HEK293T (cell line): ENCODE data around the gene DRD2.

Source experiments
- CTCF ChIA-PET: fragments of 350-600 bp; formaldehyde crosslinking; extraction: SDS; loops from one replicate; lab custom pipeline; 2021; ENCODE audit warnings: antibody characterized with exemption, inconsistent platforms; lab: Yijun Ruan, JAX
- POLR2A ChIA-PET: fragments of 350-600 bp; formaldehyde crosslinking; extraction: SDS; loops from one replicate; lab custom pipeline; 2020; ENCODE audit warnings: antibody characterized with exemption, inconsistent platforms; lab: Yijun Ruan, JAX
- DNase-seq: peaks from one replicate; pipeline ENCODE4 v3.0.0; 2012; ENCODE audit warnings: mixed read lengths; ENCODE audit errors: extremely low spot score
- ARNT ChIP-seq: fragments of 450-650 bp; IDR thresholded peaks from 2 replicates; pipeline ENCODE4 v1.6.1; 2017; ENCODE audit warnings: mild to moderate bottlenecking
- BHLHE40 ChIP-seq: fragments of 450-650 bp; IDR thresholded peaks from 2 replicates; pipeline ENCODE4 v1.6.1; 2016; ENCODE audit warnings: mild to moderate bottlenecking, moderate library complexity, borderline replicate concordance
- CTBP1 ChIP-seq: fragments of 450-650 bp; IDR thresholded peaks from 2 replicates; pipeline ENCODE4 v1.6.1; 2016; ENCODE audit warnings: borderline replicate concordance
- ELF4 ChIP-seq: fragments of 450-650 bp; IDR thresholded peaks from 2 replicates; pipeline ENCODE4 v1.6.1; 2017; ENCODE audit warnings: antibody characterized with exemption
- FOXA1 ChIP-seq: fragments of 450-650 bp; IDR thresholded peaks from 2 replicates; pipeline ENCODE4 v1.6.1; 2016; ENCODE audit warnings: mild to moderate bottlenecking
- FOXK2 ChIP-seq: fragments of 450-650 bp; IDR thresholded peaks from 2 replicates; pipeline ENCODE4 v1.6.1; 2016; ENCODE audit warnings: mild to moderate bottlenecking
- FOXM1 ChIP-seq: fragments of 450-650 bp; IDR thresholded peaks from 2 replicates; pipeline ENCODE4 v1.6.1; 2017; ENCODE audit warnings: mild to moderate bottlenecking, borderline replicate concordance
- HDGF ChIP-seq: fragments of 450-650 bp; IDR thresholded peaks from 2 replicates; pipeline ENCODE4 v1.6.1; 2017; ENCODE audit warnings: antibody characterized with exemption, borderline replicate concordance
- L3MBTL2 ChIP-seq: fragments of 450-650 bp; conservative IDR thresholded peaks from 2 replicates; pipeline ENCODE4 v1.6.1; 2016; ENCODE audit warnings: mild to moderate bottlenecking
- LEF1 ChIP-seq: fragments of 450-650 bp; IDR thresholded peaks from 2 replicates; pipeline ENCODE4 v1.6.1; 2017; ENCODE audit warnings: mild to moderate bottlenecking, borderline replicate concordance
- NFRKB ChIP-seq: fragments of 450-650 bp; IDR thresholded peaks from 2 replicates; pipeline ENCODE4 v1.6.1; 2016; ENCODE audit warnings: mild to moderate bottlenecking, moderate library complexity
- SP1 ChIP-seq: fragments of 450-650 bp; IDR thresholded peaks from 2 replicates; pipeline ENCODE4 v1.6.1; 2017
- SUZ12 ChIP-seq: fragments of 450-650 bp; IDR thresholded peaks from 2 replicates; pipeline ENCODE4 v1.6.1; 2016; ENCODE audit warnings: mild to moderate bottlenecking
- TARDBP ChIP-seq: fragments of 450-650 bp; IDR thresholded peaks from 2 replicates; pipeline ENCODE4 v1.6.1; 2016
- ZNF384 ChIP-seq: fragments of 450-650 bp; IDR thresholded peaks from 2 replicates; pipeline ENCODE4 v1.6.1; 2016
- TF ChIP-seq, protein P1 (sequence below): fragments of 450-650 bp; IDR thresholded peaks from 2 replicates; pipeline ENCODE4 v1.6.1; 2016

DRD2 gene

DNA sequence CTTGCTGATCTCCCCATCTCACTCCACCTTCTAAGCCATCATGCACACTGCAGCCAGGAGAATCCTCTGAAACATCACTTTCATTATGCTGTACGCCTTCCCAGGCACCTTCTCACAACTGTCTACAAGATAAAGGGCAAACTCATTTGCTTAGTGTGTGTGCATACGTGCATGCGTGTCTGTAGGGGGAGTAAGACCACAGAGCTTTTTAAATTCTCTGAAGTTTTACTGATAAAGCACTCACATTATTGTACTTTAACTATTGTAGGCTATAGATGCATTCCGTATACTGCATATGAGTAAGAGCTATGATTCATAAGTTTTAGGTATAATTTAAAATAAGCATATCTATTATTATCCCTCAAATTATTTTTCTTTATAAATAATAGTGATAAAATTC, 102.9 kb downstream of the DRD2 start:
- ChIA-PET POLR2A (no interaction called here), CTCF (no interaction called here)
- no peak for TF ChIP-seq CTBP1
- TF ChIP-seq ARNT: no peak
- TF ChIP-seq FOXK2: no peak
- TF ChIP-seq HDGF: no peak
- no peak for TF ChIP-seq SP1
- TF ChIP-seq ELF4: no peak
- TF ChIP-seq LEF1: no peak
- TF ChIP-seq NFRKB: no peak
- no peak for TF ChIP-seq L3MBTL2
- TF ChIP-seq, protein P1, sequence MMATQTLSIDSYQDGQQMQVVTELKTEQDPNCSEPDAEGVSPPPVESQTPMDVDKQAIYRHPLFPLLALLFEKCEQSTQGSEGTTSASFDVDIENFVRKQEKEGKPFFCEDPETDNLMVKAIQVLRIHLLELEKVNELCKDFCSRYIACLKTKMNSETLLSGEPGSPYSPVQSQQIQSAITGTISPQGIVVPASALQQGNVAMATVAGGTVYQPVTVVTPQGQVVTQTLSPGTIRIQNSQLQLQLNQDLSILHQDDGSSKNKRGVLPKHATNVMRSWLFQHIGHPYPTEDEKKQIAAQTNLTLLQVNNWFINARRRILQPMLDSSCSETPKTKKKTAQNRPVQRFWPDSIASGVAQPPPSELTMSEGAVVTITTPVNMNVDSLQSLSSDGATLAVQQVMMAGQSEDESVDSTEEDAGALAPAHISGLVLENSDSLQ: no peak
- TF ChIP-seq TARDBP: no peak
- TF ChIP-seq FOXA1: no peak
- no peak for TF ChIP-seq SUZ12
- no peak for TF ChIP-seq ZNF384
- no peak for TF ChIP-seq FOXM1
- TF ChIP-seq BHLHE40: no peak
- DNase-seq: no peak

DNA sequence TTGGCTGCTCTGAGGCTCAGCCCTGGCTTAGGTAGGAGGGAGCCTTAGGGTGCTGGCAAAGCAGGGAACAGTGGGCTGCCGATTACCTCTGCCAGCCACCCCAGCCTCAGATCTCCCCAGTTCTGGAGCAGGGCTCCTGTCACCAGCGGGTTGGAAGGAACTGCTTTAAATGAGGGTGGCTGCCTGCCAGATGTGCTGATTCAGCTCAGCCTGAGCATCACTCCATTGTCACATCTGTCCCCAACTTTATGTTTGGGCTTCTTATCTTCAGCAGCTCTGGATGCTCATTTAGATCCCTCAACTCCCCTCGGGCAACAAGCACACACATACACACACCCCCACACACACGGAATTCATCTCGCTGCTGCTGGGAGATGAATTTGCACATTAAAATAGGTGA, 104.6 kb downstream of the DRD2 start:
- POLR2A ChIA-PET: no interaction called here
- DNase-seq: no peak
- CTCF ChIA-PET: no interaction called here
- TF ChIP-seq ARNT (no peak), FOXK2 (no peak), FOXA1 (no peak), TARDBP (no peak), BHLHE40 (no peak), L3MBTL2 (no peak), FOXM1 (no peak), ELF4 (no peak), SUZ12 (no peak), SP1 (no peak), ZNF384 (no peak), LEF1 (no peak), CTBP1 (no peak), NFRKB (no peak), HDGF (no peak)
- TF ChIP-seq, protein P1: no peak

DNA sequence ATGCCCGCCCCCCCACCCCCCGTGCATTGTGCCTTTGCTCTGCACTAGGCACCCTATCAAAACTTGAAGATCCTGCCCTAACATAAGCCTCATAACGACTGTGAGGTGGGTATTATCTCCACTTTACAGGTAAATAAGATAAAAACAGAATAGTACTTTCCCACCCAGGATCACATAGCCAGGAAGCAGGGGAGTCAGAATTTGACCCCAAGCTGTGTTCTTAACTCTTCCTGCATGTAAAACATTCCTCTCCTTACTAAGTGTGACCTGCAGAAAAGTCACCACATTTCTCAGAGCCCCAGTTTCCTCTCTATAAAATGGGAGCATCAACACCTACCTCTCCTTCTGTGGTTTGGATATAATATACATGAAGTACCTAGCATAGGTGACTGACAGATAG, 105.8 kb downstream of the DRD2 start:
- ChIA-PET POLR2A (no interaction called here), CTCF (no interaction called here)
- TF ChIP-seq L3MBTL2: no peak
- TF ChIP-seq LEF1: no peak
- no peak for TF ChIP-seq HDGF
- no peak for TF ChIP-seq CTBP1
- TF ChIP-seq NFRKB: no peak
- TF ChIP-seq FOXA1: no peak
- TF ChIP-seq TARDBP: no peak
- no peak for TF ChIP-seq BHLHE40
- TF ChIP-seq, protein P1: no peak
- no peak for TF ChIP-seq ELF4
- no peak for TF ChIP-seq FOXK2
- no peak for TF ChIP-seq ZNF384
- TF ChIP-seq SP1: no peak
- TF ChIP-seq ARNT: no peak
- TF ChIP-seq FOXM1: no peak
- no peak for DNase-seq

DNA sequence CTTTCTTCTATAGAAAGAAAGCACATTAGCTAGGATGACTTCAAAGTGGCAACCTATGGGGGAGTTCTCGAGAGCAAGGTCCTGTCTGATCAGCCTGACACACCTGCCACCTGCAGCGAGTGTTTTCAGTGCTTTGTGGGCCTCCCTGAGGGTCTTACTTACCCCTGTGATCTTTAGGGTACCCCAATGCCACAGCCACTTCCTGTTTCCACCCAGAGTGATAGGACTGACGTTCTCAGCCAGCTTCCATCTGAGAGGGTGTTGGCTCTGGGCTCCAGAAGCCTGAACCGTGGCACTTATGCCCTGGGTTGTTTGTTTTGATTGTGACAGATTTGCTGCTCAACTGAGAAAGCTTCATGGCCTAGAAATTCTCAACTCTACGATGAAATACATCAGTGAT, 109.3 kb downstream of the DRD2 start:
- no peak for TF ChIP-seq HDGF
- no peak for TF ChIP-seq ZNF384
- no peak for TF ChIP-seq FOXA1
- no peak for TF ChIP-seq FOXM1
- no peak for TF ChIP-seq NFRKB
- TF ChIP-seq CTBP1: no peak
- TF ChIP-seq SP1: no peak
- no peak for TF ChIP-seq ELF4
- TF ChIP-seq FOXK2: no peak
- TF ChIP-seq SUZ12: no peak
- TF ChIP-seq, protein P1: no peak
- TF ChIP-seq LEF1: no peak
- CTCF ChIA-PET: no interaction called here
- DNase-seq: no peak
- POLR2A ChIA-PET: no interaction called here

DNA sequence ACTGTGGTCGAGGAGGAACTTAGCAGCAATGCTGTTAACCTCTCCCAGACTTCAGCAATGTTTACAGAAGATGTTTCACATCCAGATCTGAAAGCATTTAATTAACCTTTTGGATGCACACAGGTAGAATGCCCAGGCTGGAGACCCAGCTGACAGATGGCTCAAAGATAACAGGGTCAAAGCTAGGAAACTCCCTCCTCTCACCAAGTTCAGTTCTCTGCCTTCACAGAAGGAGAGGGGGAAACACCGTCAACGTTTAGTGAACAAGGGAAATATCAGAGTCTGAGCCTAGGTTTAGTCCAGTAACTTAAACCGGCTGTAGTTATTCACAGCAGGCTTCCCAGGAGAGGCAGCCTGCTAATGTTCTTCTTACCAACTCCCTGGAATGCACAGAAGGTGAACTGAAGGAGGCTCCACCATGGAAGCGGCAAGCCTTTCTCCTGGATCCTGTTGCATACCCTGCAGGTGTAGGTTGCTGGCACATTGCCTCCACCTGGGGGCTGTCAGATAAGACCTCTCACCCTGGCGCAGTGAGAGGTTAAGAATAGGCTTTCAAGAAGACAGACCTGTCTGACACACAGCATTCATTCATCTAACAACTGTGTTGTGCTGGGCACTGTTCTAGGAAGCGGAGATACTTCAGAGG, 111.1 kb downstream of the DRD2 start:
- no peak for TF ChIP-seq HDGF
- TF ChIP-seq LEF1: no peak
- TF ChIP-seq L3MBTL2: no peak
- TF ChIP-seq CTBP1: no peak
- TF ChIP-seq TARDBP: no peak
- TF ChIP-seq FOXK2: no peak
- TF ChIP-seq BHLHE40: no peak
- TF ChIP-seq ARNT: no peak
- no peak for TF ChIP-seq ELF4
- no peak for TF ChIP-seq ZNF384
- no peak for TF ChIP-seq FOXA1
- TF ChIP-seq, protein P1: no peak
- TF ChIP-seq SUZ12: no peak
- no peak for TF ChIP-seq FOXM1
- TF ChIP-seq NFRKB: no peak
- TF ChIP-seq SP1: no peak
- ChIA-PET POLR2A (no interaction called here), CTCF (no interaction called here)
- no peak for DNase-seq
